Measurements from ENCODE around the gene SETD1A. TPM values are rescaled to one million over a fixed set of nuclear protein-coding genes. Genes with fewer than 3 reads are reported as not detected.
A peak's percentile ranks its signal among the peaks of the same experiment; 100 is the strongest.

The SETD1A gene
- total RNA-seq, 1 experiment from 2014 or later = 28.8 TPM

DNA sequence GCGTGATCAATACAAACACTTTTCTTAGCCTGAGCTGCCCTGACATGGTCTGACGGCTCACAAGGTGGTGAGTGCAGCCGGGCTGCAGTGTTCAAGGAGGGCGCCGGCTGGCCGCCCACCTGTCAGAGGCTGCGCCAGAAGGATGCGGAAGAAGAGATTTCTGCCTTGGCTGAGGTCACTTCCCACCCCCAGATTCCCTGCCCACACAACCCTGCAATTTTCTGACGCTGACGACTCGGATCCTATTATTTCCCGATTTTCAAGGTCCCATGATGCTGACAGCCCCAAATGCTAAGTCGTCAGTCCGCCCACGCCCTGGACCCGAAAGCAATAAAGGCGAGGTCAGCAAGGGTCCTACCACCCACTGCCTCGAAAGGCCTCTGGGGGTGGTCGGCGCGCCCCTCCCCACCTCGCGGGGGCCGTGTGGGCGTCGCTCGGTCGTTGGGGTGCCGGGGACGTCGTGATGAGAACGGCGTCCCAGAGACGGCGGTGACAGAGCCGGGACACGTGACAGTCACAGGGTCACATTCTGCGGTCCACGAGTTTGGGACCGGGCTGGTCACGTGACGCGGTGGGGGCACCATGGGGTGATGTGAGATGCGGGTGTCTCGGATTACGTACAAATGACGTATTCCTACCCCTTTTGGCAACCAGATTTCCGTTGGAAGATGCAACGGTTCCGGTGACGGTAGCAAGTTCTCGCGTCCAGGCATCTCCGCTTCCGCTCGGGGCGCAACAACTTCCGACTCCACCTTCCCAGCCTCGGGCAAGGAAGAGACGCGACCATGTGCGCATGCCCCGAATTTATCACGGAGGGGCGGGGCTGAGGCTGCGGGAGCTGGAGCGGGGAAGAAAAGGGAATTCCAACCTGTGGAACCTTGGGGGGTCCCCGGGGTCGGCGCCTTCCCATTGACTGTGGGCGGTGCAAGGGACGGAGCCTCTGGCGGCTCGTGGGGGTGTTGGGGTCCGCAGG lies 75.5 kb downstream of the SETD1A start, which contains the start of gene STX4:
STX4 (plus strand) TSS at position 823 of the 973 bp plus-strand sequence. CDS start 248 bp downstream, outside the sequence.
- no peak for TF ChIP-seq CTCF (IDR thresholded peaks at IDR 0.05; ENCODE audit: unreplicated experiment)
- CTCF ChIA-PET = interaction anchor here (0.6 to 2.0 kb wide), 6 partner anchors 10 to 836 kb away, joined by 3 to 11 read pairs (median 4); partner anchors contain the start of gene HSD3B7
- Mint-ChIP-seq H3K9me3 (ENCODE audit: low read depth, unreplicated experiment) (no peaks in the 10 kb centered on the region), H3K27ac (ENCODE audit: unreplicated experiment) (peak within 1 kb of the TSS; percentile 89), H3K36me3 (ENCODE audit: insufficient read depth, unreplicated experiment) (peaks cover 35% of the 10 kb centered on the region), H3K27me3 (ENCODE audit: unreplicated experiment) (no peaks in the 10 kb centered on the region), H3K4me3 (ENCODE audit: low read depth, unreplicated experiment) (peak within 1 kb of the TSS; percentile 99), H3K4me1 (ENCODE audit: low read depth, unreplicated experiment) (no peaks in the 10 kb centered on the region)
- DNase-seq = peak; percentile 97
- intact Hi-C loops (cut with micrococcal nuclease; ENCODE audit: unreplicated experiment) = loop anchor here (5.0 kb wide), 1 partner anchor 46 kb away; the partner anchor contains the start of gene HSD3B7
- no TSS peak for BruUV-seq (replicated peaks)

- Mint-ChIP-seq H3K27ac (ENCODE audit: unreplicated experiment) (peak overlapping the region; percentile 89), H3K36me3 (ENCODE audit: insufficient read depth, unreplicated experiment) (peaks cover 42% of the 10 kb centered on the region), H3K4me1 (ENCODE audit: low read depth, unreplicated experiment) (no peaks in the 10 kb centered on the region), H3K9me3 (ENCODE audit: low read depth, unreplicated experiment) (no peaks in the 10 kb centered on the region), H3K4me3 (ENCODE audit: low read depth, unreplicated experiment) (peak overlapping the region; percentile 99), H3K27me3 (ENCODE audit: unreplicated experiment) (no peaks in the 10 kb centered on the region)
- CTCF ChIA-PET = interaction anchor here (0.6 to 2.0 kb wide), 6 partner anchors 11 to 835 kb away, joined by 3 to 11 read pairs (median 4); partner anchors contain the start of gene HSD3B7
- DNase-seq = peak; percentile 94
- no peak for TF ChIP-seq CTCF (IDR thresholded peaks at IDR 0.05; ENCODE audit: unreplicated experiment)
- BruUV-seq (replicated peaks) = TSS peak; percentile 45
- intact Hi-C loops (cut with micrococcal nuclease; ENCODE audit: unreplicated experiment) = loop anchor here (5.0 kb wide), 1 partner anchor 47 kb away; the partner anchor contains the start of gene HSD3B7
Observed at GRCh38 chr16:31033709-31034492, 76.3 kb downstream of the SETD1A start.

Other genes starting within 250 kb of the SETD1A start
- gene PHKG2, start 209.3 kb upstream of the SETD1A start, total RNA-seq (2022) = 66.7 and 72.8 TPM in 2 replicates
- gene CFAP119, start 195.7 kb upstream of the SETD1A start, total RNA-seq (2022) = 13.7 and 13.8 TPM in 2 replicates
- gene RNF40, start 195.4 kb upstream of the SETD1A start, total RNA-seq (2022) = 130 and 136 TPM in 2 replicates
- 29.9 and 32.6 TPM in 2 replicates for gene ZNF629, start 170.5 kb upstream of the SETD1A start, total RNA-seq (2022)
- 22.5 and 26.6 TPM in 2 replicates for gene BCL7C, start 63.7 kb upstream of the SETD1A start, total RNA-seq (2022)
- gene CTF1, start 61.1 kb upstream of the SETD1A start, total RNA-seq (2022) = 1.9 and 2.3 TPM in 2 replicates
- gene FBXL19, start 34.2 kb upstream of the SETD1A start, total RNA-seq (2022) = 43.2 and 45.7 TPM in 2 replicates
- gene ORAI3, start 8.7 kb upstream of the SETD1A start, total RNA-seq (2022) = 14.7 and 15.4 TPM in 2 replicates
- 25.3 and 29.2 TPM in 2 replicates for gene HSD3B7, start 27.5 kb downstream of the SETD1A start, total RNA-seq (2022)
- gene STX1B, start 52.9 kb downstream of the SETD1A start, total RNA-seq (2022) = 0.61 and 1.3 TPM in 2 replicates
- gene STX4, start 75.8 kb downstream of the SETD1A start, total RNA-seq (2022) = 100 and 104 TPM in 2 replicates
- 12.5 and 13.0 TPM in 2 replicates for gene ZNF668, start 116.5 kb downstream of the SETD1A start, total RNA-seq (2022)
- 34.4 and 34.9 TPM in 2 replicates for gene ZNF646, start 116.7 kb downstream of the SETD1A start, total RNA-seq (2022)
- gene PRSS53, start 131.2 kb downstream of the SETD1A start, total RNA-seq (2022) = 4.6 and 7.0 TPM in 2 replicates
- 80.1 and 86.8 TPM in 2 replicates for gene VKORC1, start 137.0 kb downstream of the SETD1A start, total RNA-seq (2022)
- 49.3 and 52.0 TPM in 2 replicates for gene BCKDK, start 150.6 kb downstream of the SETD1A start, total RNA-seq (2022)
- gene KAT8, start 159.9 kb downstream of the SETD1A start, total RNA-seq (2022) = 66.6 and 69.9 TPM in 2 replicates
- gene PRSS8, start 178.0 kb downstream of the SETD1A start, total RNA-seq (2022) = 108 and 138 TPM in 2 replicates
- 1.6 TPM in 2 replicates for gene PRSS36, start 192.3 kb downstream of the SETD1A start, total RNA-seq (2022)
- gene FUS, start 222.4 kb downstream of the SETD1A start, total RNA-seq (2022) = 550 and 629 TPM in 2 replicates
- 24.3 and 30.9 TPM in 2 replicates for gene PYCARD, start 245.0 kb downstream of the SETD1A start, total RNA-seq (2022)

Data from Calu3 (cell line).